ENCODE results near the gene EID2.

Gene EID2, protein sequence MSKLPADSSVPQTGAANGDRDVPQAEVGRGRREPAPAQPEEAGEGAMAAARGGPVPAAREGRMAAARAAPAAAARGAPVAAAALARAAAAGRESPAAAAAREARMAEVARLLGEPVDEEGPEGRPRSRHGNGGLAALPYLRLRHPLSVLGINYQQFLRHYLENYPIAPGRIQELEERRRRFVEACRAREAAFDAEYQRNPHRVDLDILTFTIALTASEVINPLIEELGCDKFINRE

DNA sequence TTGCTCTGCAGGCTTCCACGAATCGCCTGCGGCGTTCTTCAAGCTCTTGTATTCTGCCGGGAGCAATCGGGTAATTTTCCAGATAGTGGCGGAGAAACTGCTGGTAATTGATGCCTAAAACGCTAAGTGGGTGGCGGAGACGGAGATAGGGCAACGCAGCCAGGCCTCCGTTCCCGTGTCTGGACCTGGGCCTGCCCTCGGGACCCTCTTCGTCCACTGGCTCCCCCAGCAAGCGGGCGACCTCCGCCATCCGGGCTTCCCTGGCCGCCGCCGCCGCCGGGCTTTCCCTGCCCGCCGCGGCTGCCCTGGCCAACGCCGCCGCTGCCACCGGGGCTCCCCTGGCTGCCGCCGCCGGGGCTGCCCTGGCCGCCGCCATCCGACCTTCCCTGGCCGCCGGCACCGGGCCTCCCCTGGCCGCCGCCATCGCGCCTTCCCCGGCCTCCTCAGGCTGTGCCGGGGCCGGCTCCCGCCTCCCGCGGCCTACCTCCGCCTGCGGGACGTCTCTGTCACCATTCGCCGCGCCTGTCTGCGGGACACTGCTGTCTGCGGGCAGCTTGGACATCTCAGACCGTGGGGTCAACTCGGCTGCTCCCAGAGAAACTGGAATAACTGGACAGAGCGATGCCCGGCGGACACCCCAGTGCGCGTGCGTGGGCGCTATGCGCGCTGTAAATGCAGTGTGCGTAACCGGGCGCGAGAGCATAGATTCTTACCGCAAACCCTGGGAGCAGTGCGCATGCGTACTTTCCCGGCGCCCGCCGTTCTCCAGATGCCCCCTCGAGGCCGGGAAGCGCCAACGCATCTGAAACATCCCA, at the start of gene EID2:
Gene EID2, minus strand, starts transcription at position 644 of the 815 bp plus-strand sequence. Its CDS starts 82 bp downstream, at position 562.
- peak; percentile 98 for DNase-seq

DNA sequence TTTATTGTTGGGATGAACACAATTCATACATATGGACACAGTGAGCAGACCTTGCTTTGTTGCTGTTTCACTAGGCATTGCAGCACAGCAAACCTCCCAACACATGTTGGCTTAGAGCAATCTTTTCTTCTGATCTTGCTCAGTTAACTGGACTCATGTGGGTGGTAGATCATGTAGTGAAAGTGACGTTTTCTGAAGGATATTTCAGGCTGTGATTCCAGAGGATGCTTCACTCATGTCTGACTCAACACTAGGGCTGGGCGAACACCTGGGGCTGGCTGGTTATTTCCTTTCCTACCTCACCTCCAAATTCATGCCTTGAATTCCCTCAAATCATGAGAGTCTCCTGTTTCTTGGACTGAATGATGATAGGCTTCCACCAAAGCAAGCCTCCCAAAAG, 48.1 kb upstream of the EID2 start:
- no peak for DNase-seq

DNA sequence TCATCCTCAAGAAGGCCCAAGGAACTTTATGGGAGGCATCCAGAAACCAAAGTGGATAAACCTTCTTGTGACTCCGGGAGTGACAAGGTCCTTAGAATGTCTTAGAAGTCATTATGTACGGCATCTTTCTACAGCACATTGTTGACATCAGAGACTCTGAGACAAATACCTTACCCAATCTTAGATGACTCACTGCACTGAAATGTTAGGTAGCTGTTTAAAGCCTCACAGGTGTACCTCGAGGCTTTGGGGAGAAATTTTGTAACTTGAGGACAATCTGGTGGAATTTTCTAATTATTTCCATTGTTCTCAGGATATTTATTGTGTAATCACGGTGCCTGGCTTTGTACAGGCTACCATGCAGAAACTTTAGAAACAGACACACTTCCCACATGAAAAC, 47.5 kb upstream of the EID2 start:
- no peak for DNase-seq

DNA sequence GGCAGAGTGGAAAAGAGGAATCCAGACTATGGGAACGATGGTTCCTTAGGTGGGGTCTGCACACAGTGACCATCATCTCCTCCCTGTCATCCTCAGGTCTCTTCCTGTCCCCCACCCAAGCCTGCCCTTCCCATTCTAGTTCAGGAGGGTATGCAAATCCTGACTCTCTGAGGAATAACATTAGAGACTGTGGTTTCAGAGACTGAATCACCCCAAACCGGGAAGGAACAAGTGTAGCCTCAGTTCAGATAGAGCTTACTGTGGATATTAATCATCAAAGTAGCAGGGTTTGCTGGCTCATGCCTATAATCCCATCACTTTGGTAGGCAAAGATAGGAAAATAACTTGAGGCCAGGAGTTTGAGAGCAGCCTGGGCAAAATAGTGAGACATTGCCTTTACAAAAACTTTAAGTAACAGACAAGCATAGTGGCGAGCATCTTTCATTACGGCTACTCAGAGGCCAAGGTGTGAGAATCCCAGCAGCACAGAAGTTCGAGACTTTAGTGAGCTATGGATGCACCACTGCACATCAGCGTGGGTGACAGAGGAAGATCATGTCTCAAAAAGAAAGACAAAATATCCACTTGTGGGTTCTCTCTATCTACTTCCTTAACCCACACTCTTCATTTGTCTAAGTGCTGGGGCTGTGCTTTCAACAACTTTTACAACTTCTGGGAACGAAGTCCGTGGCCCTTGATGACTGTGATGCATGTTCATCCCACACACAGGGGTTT, 43.1 kb upstream of the EID2 start:
- no peak for DNase-seq

DNA sequence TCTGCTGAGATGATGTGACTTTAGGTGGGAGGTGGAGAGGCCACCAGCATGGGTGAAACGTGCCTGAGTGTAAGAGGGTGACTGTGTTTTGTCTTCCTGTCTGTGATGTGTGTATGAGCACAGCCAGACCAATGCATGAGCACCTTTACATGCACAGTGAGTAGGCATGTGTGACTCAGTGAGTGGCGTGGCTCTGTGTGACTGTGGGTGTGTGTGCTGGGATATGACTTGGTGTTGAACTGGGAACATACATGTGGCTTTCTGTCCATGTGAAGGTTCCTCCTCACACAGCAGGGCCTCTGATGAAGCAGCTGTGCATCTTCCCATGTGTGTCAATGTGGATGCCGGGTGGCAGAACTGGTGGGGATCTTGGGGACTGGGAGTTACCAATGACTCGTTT, 42.5 kb upstream of the EID2 start:
- no peak for DNase-seq

DNA sequence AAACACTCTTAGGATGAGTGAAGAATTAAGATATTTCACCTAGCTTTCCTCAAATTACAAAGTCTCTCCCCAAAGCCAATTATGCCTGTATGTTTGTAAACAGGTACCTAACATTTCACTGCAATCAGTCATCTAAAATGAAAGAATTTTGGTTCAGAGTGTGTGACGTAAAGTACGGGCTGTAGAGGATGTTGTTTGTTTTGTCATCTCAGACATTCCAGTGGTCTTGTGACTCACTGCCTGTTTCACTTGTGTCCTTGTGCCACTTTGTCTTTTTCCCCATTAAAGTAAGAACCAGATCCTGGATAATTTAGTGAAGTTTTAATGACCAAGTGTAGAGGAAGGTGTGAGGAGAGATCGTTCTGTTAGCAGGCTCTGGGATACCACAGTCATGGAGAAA, 28.6 kb upstream of the EID2 start:
- peak; percentile 47 for DNase-seq

DNA sequence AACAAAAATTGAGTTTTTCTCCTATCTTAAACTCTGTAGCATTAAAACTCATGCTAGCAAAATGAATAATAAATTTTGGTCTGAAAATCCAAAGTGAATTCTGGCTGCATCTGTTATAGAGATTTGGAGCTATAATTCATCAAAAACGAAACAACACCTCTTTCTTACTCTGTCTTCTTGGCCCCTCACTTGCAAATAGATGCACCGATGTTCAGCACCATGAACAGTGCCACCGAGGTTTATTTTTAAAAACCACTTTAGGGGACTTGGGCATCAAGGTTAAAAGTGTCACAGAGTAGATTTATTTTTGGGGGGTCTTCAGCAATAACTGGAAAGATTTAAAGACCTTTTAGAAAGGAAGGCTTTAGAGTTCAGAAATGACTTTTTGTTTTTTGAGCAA, 26.1 kb upstream of the EID2 start:
- DNase-seq: no peak

DNA sequence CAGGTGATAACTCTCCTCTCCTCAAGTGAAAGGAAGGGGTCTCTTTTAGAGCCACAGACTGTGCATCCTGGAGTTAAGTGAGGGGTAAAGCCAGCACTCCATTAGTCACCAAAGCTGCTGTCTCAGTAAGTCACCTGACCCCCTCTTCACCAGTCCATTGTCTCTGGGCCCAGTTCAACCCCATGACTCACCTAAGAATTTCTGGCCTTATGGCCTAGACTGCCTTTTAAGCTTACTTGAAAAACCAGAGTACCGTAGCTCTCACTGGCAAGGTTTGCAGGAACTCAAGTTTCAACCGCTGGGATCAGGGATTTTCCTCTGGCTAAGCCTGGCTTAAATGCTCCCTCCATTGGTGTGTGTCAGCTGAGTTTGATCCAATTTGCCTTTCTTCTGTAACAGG, 23.4 kb upstream of the EID2 start:
- DNase-seq: peak; percentile 94

DNA sequence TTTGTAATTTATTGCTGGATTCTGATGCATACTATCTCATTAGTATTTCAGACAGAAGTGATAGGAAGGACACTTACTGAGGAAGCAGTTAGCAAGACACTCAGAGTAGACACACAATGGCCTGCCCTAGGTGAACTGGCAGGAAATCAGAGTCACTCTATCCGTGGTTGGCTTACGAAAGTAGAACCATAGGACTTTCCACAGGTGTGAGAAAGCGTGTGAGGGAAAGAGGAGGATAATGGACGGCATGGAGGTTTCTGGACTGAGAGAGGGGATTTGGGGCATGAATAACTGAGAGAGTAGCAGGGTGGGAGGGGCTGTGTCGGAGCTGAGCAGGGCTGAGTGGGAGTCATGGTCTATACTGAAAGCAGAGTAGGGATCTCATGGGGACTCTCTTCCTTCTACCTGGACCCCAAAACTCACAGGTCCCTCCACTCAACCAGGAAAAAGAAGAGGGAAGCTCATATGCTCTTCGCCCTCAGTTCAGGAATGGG, 18.7 kb upstream of the EID2 start:
- peak; percentile 80 for DNase-seq

DNA sequence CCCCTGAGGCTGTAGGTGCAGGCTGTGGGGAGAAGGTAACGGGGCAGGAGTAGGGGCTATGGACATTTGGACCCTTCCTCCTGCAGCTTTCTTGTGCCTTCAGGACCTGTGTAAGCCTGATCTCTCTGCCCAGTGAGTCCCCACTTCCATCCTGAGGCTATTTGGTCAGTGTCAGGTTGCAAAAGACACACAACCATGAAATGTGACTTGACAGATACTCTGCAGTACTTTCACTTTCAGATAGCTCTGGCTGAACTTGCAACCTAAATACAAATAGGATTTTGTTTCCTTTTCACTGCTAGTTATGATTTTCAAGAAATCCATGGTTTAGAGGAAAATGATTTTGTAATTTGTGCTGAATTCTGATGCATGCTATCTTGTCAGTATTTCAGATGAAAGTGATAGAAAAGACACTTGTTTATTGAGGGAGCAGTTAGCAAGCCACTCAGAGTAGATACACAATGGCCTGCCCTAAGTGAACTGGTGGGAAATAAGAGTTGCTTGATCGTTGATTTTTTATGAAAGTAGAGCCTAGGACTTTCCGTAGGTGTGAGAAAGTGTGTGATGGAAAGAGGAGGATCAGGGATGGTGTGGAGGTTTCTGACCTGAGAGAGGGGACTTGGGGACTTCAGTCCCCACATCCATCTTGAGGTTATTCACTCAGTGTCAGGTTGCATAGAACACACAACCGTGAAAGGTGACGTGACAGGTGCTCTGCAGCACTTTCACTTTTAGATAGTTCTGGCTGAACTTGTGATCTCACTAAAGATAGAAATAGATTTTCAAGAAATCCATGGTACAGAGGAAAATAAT, 18.1 kb upstream of the EID2 start:
- peak; percentile 95 for DNase-seq

DNA sequence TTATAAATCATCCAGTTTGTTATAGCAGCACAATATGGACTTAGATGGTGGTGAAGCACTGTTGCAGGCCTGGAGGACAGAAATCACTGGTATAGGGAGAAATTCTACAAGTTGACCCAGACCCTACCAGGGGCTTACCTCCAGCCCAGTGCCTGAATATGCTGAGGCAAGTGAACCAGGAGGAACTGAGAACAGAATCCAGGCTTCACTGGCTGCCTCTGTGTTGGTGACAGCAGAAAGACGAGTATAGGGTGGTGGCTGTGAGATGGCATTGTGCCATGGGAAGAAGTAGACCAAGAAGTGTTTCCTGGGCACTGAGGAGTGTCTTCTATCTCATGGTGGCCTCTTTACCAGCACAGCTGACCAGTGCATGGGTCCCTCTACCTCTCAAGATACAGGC, 15.9 kb upstream of the EID2 start:
- DNase-seq: no peak

DNA sequence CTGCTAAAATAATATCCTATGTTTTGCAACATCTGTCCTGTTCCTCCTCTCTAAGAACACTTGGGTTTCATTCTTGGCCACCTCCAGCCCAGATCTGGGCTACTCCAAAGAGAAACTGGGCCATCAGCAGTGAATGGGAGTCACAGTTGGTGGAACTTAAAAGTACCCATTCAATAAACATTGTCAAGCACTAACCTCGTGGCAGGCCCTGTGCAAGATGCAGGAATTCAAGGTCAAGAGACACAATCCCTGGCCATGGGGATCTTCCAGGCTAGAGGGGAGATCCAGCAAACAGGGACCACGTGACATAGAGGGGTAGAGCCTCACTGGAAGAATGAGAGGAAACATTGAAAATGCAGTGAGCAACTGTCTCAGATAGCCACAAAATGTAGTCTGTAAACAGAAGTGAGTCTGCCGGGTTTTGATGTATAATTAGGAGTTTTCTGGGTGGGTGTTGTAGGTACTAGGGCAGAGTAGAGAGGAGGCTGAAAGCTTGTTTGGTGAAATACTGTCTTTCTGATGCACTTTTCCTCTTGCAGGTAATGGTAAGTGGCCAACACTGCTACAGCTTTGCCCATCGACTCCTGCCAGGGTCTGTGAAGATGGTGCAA, 14.8 kb upstream of the EID2 start:
- no peak for DNase-seq

DNA sequence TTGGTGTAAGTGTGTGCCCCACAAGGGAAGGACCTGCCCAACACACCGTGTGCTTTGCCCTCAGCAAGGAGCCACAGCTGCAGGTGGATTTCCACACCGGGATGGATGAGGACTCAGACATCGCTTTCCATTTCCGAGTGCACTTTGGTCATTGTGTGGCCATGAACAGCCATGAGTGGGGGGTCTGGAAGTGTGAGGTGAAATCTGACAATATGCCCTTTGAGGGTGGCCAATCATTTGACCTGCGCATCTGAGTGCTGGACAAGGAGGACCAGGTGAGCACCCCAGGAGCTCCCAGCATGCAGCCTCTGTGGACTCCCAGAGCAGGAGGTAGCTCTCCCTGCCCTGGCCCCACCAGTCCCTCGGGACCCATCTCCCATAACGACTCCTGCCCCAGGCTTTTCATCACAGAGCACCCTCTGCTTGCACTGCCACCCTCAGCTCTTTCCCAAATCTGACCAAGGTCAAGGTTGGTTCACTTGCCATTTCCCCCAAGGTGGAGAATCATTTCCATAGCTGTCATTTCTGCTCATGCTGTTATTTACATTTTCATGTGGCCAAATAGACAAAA, 13.2 kb upstream of the EID2 start:
- DNase-seq: no peak

DNA sequence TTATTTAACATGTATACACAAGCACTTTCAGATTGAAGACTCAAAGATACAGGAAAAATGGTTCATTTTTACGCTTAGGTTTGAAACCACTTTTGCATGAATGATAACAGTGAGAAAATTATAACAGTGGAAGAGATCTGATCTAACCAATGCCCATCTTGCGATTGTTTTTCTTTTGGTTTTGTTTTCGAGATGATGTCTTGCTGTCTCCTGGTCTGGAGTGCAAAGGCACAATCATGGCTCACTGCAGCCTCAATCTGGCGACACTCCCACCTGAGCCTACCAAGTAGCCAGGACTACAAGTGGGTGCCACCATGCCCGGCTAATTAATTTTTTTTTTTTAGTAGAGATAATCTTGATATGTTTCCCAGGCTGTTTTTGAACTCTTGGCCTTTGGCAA, 10.2 kb upstream of the EID2 start:
- no peak for DNase-seq

DNA sequence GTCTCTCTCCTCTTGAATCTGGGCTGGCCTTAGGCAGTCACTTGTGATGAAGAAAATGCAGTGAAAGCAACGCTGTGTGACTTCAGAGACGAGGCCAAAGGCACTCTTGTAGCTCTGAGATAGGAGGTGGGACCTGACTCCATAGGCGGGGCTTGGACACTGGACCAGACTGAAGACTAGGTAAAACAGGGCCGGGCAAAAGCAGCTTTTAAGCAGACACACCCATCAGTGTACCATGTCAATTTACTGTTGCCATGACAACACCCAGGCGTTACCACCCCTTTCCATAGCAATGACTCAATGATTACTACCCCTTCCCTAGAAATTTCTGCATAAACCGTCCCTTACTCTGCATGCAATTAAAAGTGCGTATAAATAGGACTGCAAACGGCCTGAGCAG, 6.6 kb upstream of the EID2 start:
- DNase-seq: peak; percentile 24

DNA sequence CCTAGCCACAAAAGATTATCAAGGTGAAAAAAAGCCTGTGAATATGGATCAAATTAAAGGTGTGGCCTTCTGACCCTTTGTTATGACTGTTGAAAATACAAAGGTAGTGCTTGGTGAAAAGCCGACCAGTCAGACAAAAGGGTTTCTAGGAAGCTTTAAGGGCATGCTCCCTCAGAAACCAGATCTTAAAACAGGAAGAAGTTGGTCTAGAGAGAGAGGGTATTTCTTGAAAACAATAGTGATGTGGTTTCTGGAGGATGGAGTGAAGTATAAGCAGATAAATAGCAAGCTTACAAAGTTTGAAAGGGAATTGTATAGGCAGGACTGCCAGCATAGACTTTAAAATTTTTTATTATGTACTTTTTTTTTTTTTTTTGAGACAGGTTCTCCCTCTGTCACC, 5.0 kb upstream of the EID2 start:
- no peak for DNase-seq

DNA sequence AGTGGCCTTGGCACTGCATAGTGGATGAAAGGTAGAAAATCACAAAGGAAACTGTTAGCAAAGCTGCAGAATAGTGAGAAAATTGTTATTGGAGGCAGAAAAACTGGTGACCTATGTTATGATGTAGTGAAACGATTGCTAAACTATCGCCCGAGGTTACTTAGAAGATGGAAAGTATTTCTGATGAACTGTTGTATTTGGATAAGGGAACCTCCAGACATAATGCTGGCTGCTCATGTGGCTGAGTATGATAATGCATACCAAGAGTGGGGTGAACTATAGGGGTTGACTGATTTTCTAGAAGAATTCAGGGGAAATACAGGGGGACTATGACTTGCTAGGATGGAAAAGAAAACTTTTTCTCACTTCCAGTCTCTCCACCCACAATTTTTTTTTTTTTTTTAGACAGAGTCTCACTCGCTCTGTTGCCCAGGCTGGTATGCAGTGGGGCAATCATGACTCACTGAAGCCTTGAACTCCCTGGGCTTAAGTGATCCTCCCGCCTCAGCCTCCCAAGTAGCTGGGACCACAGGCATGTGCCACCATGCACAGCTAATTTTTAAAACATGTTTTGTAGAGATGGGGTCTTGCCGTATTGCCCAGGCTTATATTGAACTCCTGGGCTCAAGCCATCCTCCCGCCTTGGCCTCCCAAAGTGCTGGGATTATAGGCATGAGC, 4.4 kb upstream of the EID2 start:
- DNase-seq: no peak

DNA sequence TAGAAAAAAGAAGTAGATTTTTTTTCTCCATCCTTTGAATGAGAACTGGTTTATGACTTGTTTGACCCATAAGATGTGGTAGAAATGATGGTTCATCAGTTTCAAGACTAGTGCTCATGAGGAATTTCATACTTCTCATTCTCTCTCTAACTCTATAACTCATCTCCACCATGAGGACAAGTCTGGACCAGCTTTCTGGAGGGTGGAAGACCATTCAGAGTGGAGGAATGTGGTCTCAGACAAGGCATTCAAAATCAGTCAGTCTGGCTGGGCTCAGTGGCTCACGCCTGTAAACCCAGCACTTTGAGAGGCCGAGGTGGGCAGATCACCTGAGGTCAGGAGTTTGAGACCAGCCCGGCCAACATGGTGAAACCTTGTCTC, 3.5 kb upstream of the EID2 start:
- DNase-seq: no peak

DNA sequence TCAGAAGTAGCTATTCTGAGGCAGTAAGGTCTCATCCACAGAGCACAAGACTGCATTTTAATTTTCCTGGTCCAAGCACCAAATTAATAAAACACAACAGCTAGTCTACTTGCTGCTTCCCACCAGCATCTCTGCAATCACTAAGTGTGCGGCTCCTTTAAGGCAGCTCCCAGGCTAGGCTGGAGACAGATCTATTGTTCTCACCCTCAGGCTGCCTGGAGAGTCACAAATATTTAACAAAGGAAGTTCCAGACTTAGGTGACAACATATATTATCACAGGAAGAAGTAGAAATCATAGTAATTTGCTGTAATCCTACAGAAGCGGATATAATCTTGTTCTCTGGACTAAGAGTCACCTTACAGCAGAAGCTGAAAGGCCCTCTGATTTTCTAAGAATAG, 2.2 kb upstream of the EID2 start:
- no peak for DNase-seq

DNA sequence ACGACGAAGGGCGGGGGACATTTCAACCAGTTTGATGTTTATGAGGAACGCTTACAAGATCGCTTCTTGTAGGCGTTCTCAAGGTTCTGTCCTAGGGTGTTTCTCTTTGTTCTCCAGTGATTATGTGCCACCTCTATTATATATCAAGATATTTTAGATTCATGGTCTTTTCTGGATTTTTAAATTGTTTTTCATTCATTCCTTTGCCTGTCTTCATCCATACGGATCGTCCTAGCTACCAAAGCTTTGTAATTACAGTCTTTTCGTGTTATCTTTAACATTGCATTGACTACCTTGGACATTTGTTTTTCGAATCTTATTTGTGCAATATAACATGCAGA, 342 bp upstream of the EID2 start:
- DNase-seq: no peak

DNA sequence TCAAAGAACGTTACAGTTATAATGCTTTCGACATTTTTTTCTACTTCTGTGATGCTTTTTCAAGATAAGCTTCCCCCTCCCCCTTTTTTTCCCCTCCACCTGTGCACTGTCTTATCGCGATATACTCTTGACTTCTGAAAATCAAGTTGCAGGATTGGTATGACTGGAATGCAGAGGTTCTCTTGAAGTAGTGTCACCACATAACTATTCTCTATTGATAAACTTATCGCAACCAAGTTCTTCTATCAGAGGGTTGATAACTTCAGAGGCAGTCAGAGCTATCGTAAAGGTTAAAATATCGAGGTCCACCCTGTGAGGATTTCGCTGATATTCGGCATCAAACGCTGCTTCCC, 820 bp downstream of the EID2 start:
- peak; percentile 51 for DNase-seq

DNA sequence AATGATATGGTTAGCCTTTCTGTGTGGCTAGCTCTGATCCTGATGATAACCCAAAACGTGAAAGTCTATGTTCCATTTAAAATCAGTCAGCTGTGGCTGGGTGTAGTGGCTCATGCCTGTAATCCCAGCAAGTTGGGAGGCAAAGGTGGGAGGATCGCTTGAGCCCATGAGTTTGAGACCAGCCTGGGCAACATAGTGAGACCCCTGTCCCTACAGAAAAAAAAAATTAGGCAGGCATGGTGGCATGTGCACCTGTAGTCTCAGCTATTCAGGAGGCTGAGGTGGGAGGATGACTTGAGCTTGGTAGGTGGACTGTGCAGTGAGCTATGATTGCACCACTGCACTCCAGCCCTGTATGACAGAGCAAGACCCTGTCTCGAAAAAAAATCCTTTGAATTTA, 6.2 kb downstream of the EID2 start:
- no peak for DNase-seq

Data from DMS53 (cell line).